ENCODE results near the gene LSR.

- TF ChIP-seq CTCF (IDR thresholded peaks at IDR 0.05) (no peak), POLR2A (IDR thresholded peaks at IDR 0.05) (no peak)
Measured at GRCh38 chr19:35287713-35288112, 38.9 kb downstream of the LSR start.
